Gastrocnemius medialis (tissue), 4 donors: ENCODE measurements around the gene KRTAP16-1. TPM values are rescaled to one million over a fixed set of nuclear protein-coding genes. Genes with fewer than 3 reads are reported as not detected.

ENCODE experiments used
- ATAC-seq, 2 donors: fragments of 150-250 bp; one replicate each; pipeline ENCODE4 v1.9.1; 2016
- DNase-seq, 2 donors: peaks; one replicate each; pipeline ENCODE4 v3.0.0-alpha.2; 2019
- H3K27ac ChIP-seq, 4 donors: fragments of 200-600 bp; sonication (generic); 1 replicate in 1 of 4; 2 replicates in 3 of 4; pipeline ENCODE4 v1.5.1; 2016 to 2018; ENCODE audit warnings: mild to moderate bottlenecking in 2 of 4, moderate library complexity in 1 of 4
- H3K27me3 ChIP-seq, 3 donors: fragments of 200-600 bp; sonication (generic) in 2 of 3; 1 replicate in 1 of 3; 2 replicates in 2 of 3; pipeline versions ENCODE4 v1.5.1 to v1.6.0; 2016 to 2019; ENCODE audit warnings: mild to moderate bottlenecking in 1 of 3, moderate library complexity in 1 of 3
- H3K36me3 ChIP-seq, 2 donors: fragments of 200-600 bp; sonication (generic) in 1 of 2; one replicate each; pipeline ENCODE4 v1.5.1; 2017 to 2018
- H3K4me1 ChIP-seq, 2 donors: fragments of 200-600 bp; sonication (generic) in 1 of 2; one replicate each; pipeline ENCODE4 v1.5.1; 2016 to 2017; ENCODE audit warnings: mild to moderate bottlenecking in 2 of 2
- H3K4me3 ChIP-seq, 4 donors: fragments of 200-600 bp; sonication (generic) in 3 of 4; 1 replicate in 1 of 4; 2 replicates in 3 of 4; pipeline ENCODE4 v1.5.1; 2016 to 2019; ENCODE audit warnings: mild to moderate bottlenecking in 2 of 4
- H3K9me3 ChIP-seq, 3 donors: fragments of 200-600 bp; sonication (generic) in 2 of 3; 1 replicate in 1 of 3; 2 replicates in 2 of 3; pipeline ENCODE4 v1.5.1; 2016 to 2019
- POLR2A ChIP-seq, 2 donors: fragments of 450-650 bp; IDR thresholded peaks; one replicate each; pipeline ENCODE4 v1.6.1; 2017; ENCODE audit warnings: antibody characterized with exemption in 2 of 2, mild to moderate bottlenecking in 2 of 2, moderate library complexity in 2 of 2
- in situ Hi-C, 4 donors: fragments of 200-750 bp; cut with MboI; loops; one replicate each; pipeline versions ENCODE4 v1.15.0 to v1.8.0; 2017; ENCODE audit warnings: low sequenced_read_pairs in 4 of 4
- intact Hi-C: fragments of 100-400 bp; cut with DNase I; formaldehyde crosslinking; loops from one replicate; pipeline ENCODE4 v1.15.1; 2023; ENCODE audit warnings: low total_unique reads
- total RNA-seq, 4 donors: library from RNA; depleted of rRNA; stranded (reverse); fragments of >200 nt; gene quantifications; one replicate each; pipeline versions ENCODE4 v1.1.0 to v1.2.3, GENCODE V29; 2016
- TF ChIP-seq, protein P1 (sequence below), 5 experiments: fragments of 450-650 bp in 3 of 5; fragments of 200-600 bp in 2 of 5; sonication (generic) in 2 of 5; IDR thresholded peaks in 4 of 5; conservative IDR thresholded peaks in 1 of 5; 1 replicate in 4 of 5; 2 replicates in 1 of 5; pipeline ENCODE4 v1.5.1; 2016 to 2019; ENCODE audit warnings: antibody characterized with exemption in 5 of 5, mild to moderate bottlenecking in 3 of 5, moderate library complexity in 3 of 5

Gene KRTAP16-1
- total RNA-seq, 4 donors from 2014 or later = not detected

DNA sequence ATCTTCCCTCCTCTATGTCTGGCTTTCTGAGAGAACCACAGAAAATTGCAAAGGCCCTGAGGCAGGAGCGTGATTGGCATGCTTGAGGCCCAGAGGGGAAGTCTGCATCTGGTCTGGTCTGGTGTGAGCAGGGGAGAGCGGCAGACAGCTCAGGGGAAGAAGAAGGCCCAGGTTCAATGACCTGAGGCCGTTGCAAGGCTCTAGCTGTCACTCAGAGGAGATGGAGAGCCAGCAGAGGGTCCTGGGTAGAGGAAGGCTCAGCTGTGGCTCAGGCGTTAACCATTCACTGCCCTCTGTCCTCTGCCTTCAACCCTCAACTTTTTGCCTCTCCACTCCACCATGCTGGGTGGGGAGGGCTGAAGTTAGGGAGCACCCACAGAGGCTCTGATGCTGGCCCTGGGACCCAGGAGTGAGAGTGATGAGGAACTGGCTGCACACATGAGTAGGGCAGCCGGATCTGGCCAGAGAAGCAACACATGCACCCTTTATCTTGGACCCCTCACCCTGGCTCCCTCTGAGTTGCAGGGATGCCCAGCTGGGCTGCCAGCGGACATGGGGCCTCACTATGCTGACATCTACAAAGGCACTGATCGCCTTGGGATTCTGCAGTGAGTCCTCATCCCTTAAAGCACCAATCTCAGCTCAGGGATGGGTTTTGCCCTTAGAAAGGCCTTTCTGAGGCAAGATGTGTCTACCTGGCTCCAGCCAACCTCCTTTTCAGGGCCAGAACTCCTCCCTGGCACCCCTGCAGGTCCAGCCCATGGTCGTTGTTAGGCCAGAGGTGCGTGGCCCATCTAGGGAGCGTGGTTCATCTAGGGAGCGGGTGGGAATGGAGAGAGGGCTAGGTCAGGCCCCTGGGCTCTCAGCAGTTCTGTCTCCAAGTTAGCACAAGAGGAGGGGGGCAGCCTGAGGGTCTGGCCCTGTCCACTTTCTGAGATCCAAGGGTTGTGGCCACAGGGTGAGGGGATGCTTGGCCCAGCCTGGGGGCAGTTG lies 14.1 kb upstream of the KRTAP16-1 start:
- in situ Hi-C loops = loop anchor here in 3 of 4 donors (10.0 to 25.0 kb wide), 2 partner anchors 411 to 418 kb away; no protein-coding TSS in a partner anchor
- intact Hi-C loops = loop anchor here (5.0 kb wide), 1 partner anchor 416 kb away; no protein-coding TSS in a partner anchor

DNA sequence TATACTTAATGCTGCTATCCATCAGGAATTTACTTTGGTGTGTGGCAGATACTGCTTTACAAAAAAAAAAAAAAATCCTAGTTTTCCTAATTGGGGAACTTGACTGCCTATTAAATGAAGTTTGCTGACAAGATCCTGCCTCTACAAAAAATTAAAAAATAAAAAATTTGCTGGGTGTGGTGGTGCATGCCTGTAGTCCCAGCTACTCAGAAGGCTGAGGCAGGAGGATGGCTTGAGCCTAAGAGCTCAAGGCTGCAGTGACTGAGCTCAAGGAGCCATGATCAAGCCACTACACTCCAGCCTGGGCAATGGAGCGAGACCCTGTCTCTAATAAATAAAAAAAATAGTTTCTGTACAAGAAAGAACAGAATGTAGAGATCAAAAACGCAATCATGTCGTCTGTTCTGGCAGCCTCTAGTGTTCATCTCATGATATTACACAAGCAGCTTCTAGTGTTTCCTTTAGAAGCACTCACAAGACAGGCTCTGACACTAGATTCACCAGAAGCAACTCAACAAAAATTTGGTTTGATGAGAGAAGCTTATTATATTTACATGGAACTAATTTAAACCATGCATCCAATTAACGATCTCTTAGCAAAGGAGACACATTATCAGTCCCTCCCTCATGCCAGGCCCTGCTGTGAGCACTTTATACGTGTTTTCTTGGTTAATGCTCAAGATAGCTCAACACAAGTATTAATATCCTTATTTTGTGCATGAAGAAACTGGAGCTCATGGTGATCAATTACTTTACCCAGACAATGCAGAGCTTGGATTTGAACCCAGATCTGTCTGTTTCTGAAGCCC lies 13.2 kb upstream of the KRTAP16-1 start:
- no peak for TF ChIP-seq POLR2A (IDR thresholded peaks at IDR 0.05)
- TF ChIP-seq, protein P1, sequence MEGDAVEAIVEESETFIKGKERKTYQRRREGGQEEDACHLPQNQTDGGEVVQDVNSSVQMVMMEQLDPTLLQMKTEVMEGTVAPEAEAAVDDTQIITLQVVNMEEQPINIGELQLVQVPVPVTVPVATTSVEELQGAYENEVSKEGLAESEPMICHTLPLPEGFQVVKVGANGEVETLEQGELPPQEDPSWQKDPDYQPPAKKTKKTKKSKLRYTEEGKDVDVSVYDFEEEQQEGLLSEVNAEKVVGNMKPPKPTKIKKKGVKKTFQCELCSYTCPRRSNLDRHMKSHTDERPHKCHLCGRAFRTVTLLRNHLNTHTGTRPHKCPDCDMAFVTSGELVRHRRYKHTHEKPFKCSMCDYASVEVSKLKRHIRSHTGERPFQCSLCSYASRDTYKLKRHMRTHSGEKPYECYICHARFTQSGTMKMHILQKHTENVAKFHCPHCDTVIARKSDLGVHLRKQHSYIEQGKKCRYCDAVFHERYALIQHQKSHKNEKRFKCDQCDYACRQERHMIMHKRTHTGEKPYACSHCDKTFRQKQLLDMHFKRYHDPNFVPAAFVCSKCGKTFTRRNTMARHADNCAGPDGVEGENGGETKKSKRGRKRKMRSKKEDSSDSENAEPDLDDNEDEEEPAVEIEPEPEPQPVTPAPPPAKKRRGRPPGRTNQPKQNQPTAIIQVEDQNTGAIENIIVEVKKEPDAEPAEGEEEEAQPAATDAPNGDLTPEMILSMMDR (IDR thresholded peaks at IDR 0.05 in 4 of 5, conservative IDR thresholded peaks at IDR 0.05 in 1 of 5) = peak in 3 of 5 experiments; percentile 28 to 43 (median 31)
- H3K27me3 ChIP-seq = peaks cover 0 to 5% (median 0%) of the 10 kb centered on the region in 3 donors
- H3K4me3 ChIP-seq = no peak overlapping the region
- in situ Hi-C loops (loop anchor here in 3 of 4 donors (10.0 to 25.0 kb wide), 2 partner anchors 410 to 417 kb away; no protein-coding TSS in a partner anchor), intact Hi-C loops (loop anchor here (5.0 kb wide), 1 partner anchor 415 kb away; no protein-coding TSS in a partner anchor)
- no peaks in the 10 kb centered on the region for H3K36me3 ChIP-seq
- no peaks in the 10 kb centered on the region for H3K4me1 ChIP-seq
- DNase-seq (no peak), ATAC-seq (no peak)
- no peak overlapping the region for H3K27ac ChIP-seq
- H3K9me3 ChIP-seq = peaks cover 0 to 4% (median 0%) of the 10 kb centered on the region in 3 donors

More for the DNA sequence above, 14.1 kb upstream of the KRTAP16-1 start:
- TF ChIP-seq, protein P1 (IDR thresholded peaks at IDR 0.05 in 4 of 5, conservative IDR thresholded peaks at IDR 0.05 in 1 of 5) = no peak
- TF ChIP-seq POLR2A (IDR thresholded peaks at IDR 0.05) = no peak
- H3K9me3 ChIP-seq = peaks cover 0 to 4% (median 0%) of the 10 kb centered on the region in 3 donors
- H3K27ac ChIP-seq = no peak overlapping the region
- no peak for DNase-seq
- H3K4me1 ChIP-seq = no peaks in the 10 kb centered on the region
- H3K36me3 ChIP-seq = no peaks in the 10 kb centered on the region
- ATAC-seq = no peak
- no peak overlapping the region for H3K4me3 ChIP-seq
- peaks cover 0 to 5% (median 0%) of the 10 kb centered on the region in 3 donors for H3K27me3 ChIP-seq

DNA sequence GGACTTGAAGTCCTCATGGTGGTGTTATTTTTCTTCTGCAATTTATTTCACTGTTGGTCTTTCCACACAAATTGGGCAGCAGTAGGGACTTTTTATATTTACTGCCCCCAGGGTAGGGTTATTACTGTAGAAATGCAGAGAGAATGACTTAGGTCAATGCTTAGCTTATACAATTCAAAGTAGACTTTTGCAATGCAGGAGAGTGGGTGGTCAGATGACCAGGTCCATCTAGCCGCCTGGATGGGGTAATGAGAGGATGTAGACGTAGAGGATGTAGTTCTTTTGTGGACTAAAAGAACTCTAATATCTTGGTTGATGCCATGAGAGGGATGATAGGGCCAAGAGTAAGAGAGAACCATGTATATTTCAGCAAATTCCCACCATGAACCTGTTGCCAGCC lies 9.1 kb upstream of the KRTAP16-1 start:
- intact Hi-C loops = no loop called here

More for the DNA sequence above, 9.1 kb upstream of the KRTAP16-1 start:
- in situ Hi-C loops = loop anchor here in 1 of 4 donors (25.0 kb wide), 1 partner anchor 406 kb away; no protein-coding TSS in a partner anchor
- H3K4me3 ChIP-seq = no peak overlapping the region
- peaks cover 0 to 18% (median 5%) of the 10 kb centered on the region in 3 donors for H3K27me3 ChIP-seq
- TF ChIP-seq, protein P1 (IDR thresholded peaks at IDR 0.05 in 4 of 5, conservative IDR thresholded peaks at IDR 0.05 in 1 of 5) = no peak
- TF ChIP-seq POLR2A (IDR thresholded peaks at IDR 0.05) = no peak
- H3K9me3 ChIP-seq = peaks cover 0 to 4% (median 0%) of the 10 kb centered on the region in 3 donors
- no peak overlapping the region for H3K27ac ChIP-seq
- no peaks in the 10 kb centered on the region for H3K36me3 ChIP-seq
- ATAC-seq = no peak
- DNase-seq = no peak
- H3K4me1 ChIP-seq = no peaks in the 10 kb centered on the region
